Body of pancreas (tissue), 4 donors: ENCODE data around the gene SYNE1.

Experiments used
- CTCF ChIP-seq, 7 experiments: fragments of 450-650 bp in 4 of 7; fragments of 200-600 bp in 3 of 7; sonication (generic) in 3 of 7; IDR thresholded peaks; one replicate each; pipeline ENCODE4 v1.5.1; 2016 to 2019; ENCODE audit warnings: antibody characterized with exemption in 7 of 7
- POLR2A ChIP-seq, 3 donors: fragments of 450-650 bp; IDR thresholded peaks; one replicate each; pipeline ENCODE4 v1.6.1; 2016; ENCODE audit warnings: antibody characterized with exemption in 3 of 3, mild to moderate bottlenecking in 2 of 3

GRCh38 chr6:152150196-152150595 is 487.0 kb downstream of the SYNE1 start:
- TF ChIP-seq CTCF (IDR thresholded peaks at IDR 0.05) (no peak), POLR2A (IDR thresholded peaks at IDR 0.05) (no peak)
